HG02852 (cell line): ENCODE data around the gene KDM4C.

Experiments
- ATAC-seq: cut with Tn5 transposase; IDR thresholded peaks from one replicate; pipeline ENCODE4 v1.9.1; 2021; ENCODE audit warnings: mild to moderate bottlenecking, moderate library complexity; ENCODE audit not compliant: unreplicated experiment

KDM4C gene

DNA sequence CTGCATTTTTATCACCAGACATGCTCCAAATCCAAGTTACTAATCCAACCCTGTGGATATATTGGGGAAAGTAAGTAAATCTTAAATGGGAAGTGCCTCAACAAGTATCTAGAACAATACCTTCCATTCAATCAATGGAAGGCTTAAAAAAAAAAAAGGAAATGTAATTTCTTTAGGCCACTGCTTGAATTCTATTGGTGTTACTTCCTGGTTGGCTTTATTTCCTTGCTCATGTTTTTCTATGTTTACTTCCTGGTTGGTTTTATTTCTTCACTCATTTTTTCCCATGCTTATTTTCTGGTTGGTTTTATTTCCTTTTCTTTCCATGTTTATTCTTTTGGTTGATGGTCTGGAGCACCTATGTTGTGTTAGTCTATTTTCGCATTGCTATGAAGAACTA lies 363.9 kb downstream of the KDM4C start:
- no peak for ATAC-seq

DNA sequence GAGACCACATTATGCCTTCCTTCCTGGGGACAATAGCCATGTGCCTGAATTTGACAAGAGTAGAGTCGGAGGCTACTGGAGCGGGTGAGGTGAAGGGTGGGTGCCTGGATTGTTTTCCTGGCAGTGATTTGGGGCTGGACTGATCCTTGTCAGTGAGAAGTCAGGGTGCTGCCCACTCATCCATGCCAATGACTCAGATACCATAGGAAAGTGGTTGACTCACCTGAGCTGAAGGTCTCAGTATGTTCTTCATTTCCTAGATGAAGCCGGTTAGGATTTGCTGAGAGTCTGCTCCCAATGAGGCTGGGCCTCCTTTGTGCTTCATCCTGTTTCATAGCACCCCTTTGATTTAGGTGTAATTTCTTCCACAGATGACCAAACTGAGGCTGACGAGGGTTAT lies 366.0 kb downstream of the KDM4C start:
- ATAC-seq = no peak

DNA sequence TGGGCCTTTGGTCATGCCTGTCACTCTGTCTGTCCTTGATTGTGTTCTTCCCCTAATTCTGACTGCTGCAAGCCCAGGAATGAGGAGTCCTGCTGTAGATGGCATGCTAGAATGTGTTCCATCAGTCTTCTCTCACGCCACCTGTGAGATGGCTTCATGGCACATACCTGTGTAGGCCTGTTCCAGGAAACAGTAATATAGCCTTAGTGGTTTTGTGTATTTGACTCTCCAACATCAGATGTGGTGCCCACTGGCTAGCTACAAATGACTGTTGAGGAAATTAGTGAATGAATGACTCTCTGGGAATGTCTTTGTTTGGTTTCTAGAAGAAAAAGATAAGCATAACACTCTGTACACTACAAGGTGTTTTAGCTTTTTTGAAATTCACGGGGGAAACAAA lies 367.5 kb downstream of the KDM4C start:
- no peak for ATAC-seq

DNA sequence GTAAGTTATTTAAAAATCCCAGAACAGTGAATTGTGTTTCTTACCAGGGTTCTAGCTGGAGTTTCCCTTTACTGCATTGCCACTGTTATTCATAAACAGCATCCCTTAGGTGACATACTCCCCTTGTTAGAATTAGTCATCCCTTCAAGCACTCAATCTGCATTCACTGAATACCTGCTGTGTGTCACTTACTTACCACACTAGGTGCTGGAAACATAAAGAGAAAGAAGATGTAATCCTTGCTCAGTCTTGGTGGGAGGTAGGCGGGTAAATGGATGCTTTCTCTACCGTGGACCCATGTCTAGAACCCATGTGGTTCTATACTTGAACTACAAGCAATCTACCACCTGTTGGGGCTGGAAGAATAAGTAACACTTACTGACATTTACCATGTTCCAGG lies 371.6 kb downstream of the KDM4C start:
- no peak for ATAC-seq

DNA sequence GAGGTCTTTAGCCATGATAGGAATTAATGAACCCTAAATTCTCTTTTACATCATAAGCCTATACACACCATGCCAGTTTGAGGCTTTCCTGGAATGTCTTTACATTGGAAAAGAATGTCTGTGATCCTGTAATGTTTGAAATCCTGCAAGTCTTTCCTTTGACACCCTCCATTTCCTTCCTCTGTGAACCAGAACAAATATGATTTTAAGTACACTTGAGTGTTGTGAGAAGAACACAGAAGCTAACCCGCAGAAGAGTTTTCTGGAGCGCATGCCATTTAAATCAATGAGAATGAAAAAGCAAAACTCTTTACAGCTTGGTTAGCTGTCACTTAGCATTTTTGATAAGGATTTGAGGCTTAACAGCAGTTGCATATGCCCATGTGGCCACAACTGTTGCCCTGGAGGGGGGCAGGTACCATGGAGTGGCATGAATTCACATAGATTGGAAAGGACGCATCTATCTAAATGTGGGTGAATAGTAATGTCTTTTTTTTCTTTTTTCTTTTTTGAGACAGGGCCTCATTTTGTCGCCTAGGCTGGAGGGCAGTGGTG lies 372.6 kb downstream of the KDM4C start:
- ATAC-seq = no peak

DNA sequence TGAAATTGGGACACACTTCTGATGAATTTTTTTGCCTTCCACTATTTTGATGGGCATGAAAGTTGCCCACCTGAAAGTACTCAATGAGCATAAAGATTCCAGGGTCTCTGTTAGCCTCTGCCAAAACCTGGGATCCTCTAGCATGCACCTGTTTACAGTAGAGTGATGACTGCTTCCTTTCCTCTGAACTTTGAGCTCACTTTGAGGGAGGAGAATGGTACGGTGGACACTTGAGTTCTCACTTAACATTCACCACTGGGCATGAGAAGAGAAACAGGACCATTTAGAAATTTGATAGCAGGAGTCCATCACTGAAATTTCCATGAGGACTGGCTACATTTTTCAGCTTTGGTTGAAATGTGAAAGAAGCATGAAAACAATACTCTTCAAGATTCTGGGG lies 374.8 kb downstream of the KDM4C start:
- no peak for ATAC-seq

DNA sequence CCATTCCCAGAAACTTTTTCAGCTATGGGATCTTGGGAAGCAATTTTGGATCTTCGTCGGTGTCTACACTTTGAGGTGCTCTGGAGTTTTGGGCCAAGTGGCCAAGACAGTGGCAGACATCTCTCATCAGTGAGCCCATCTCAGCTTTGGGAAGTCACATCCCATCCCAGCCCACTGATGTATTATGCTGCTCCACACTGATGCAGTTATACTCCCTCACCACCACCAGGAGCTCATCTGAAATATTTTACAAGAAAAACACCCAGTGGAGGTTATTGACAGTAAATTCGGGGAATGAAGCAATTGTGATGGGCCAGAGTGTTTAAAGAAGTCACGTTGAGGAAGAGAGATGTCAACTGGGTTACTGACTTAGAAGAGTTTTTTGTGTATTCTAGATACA lies 378.0 kb downstream of the KDM4C start:
- no peak for ATAC-seq

DNA sequence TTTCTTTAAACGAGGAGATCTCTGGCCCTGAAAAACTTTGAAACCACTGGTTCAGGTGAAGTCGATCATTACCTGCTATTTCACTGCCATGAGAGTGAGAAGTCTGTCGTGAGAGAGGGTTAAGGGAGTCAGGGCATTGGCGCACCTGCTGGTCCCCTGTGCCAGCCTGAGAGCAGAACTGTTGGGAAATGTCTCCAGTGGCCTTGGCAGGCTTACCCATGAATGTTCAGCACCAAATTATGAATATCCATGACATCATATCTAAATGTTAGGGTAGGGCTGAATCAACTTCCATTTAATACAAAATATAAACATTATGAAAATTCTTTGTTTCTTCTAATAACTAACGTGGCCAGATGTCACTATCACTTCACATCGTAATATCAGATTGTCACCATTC lies 379.3 kb downstream of the KDM4C start:
- ATAC-seq = no peak

DNA sequence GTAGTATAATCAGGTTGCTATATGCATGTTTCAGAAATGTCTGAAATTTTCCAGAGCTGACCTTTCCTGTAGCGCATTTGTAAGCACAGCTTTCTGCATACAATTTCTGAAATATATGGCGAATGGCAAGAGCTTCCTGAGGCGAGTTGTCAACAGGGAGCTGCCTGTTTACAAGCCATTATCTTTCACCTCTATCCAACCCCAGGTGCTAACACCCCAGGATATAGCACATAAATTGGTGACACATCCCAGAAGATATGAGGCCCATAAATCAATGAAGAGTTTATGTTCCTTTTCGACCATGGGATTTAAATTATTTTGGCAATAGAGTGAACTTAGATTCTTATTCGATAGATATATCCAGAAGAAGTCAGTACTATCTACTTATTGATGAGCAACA lies 379.8 kb downstream of the KDM4C start:
- no peak for ATAC-seq

DNA sequence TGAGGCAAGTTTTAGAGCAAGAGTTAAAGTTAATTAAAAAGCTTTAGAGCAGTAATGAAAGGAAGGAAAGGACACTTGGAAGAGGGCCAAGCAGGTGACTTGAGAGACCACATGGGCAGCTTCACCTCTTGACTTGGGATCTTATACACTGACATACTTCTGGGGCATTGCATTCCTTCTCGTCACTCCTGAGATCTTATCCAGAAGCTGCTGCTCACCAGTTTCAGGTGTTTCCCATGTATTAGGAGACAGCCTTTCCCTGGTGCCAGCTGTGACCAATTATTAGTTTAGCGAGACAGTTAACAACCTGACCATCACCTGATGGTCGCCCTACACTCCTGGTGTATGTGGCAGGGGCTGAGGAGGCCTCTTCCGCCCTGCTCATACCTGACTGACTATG lies 382.1 kb downstream of the KDM4C start:
- no peak for ATAC-seq

DNA sequence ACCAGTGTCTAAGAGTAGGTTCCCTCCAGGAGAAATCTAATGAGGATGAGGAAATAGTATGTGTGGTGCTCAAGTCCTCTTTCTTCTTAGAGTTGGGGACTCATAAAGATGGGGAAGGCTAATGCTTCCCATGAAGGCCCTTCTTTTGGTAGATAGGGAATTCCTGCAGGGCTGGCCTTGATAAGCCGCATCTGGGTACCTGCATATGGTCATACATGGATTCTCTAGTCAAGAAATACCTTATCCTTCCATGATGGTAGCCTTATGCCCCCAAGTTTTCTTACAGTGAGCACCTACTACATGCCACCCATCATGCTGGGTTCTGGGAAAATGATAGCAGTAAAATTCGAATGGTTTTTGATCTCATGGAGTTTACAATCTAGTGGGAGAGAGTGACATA lies 382.6 kb downstream of the KDM4C start:
- ATAC-seq = no peak

DNA sequence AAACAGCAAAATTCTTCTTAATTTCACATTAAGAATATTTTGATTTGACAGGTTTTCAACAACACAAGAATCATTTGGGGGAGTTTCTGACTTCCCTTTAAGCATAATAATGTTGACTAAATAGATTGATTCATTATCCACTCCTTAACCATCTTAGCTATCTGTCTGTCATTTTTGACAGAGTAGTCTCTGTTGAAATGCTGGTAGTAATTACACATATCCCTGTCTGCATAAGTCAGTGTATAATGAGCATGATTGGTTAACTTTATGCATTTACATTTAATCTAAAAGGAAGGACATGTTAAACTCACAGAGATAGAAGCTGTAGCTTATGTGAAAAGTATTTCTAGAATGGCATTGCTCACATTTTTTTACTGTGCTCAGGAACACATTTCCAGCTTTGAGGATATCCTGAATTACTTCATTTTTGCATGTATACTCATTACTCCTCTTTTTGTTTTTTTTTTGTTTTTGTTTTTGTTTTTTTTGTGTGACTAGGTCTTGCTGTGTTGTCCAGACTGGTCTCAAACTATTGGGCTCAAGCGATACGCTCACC lies 385.9 kb downstream of the KDM4C start:
- no peak for ATAC-seq

DNA sequence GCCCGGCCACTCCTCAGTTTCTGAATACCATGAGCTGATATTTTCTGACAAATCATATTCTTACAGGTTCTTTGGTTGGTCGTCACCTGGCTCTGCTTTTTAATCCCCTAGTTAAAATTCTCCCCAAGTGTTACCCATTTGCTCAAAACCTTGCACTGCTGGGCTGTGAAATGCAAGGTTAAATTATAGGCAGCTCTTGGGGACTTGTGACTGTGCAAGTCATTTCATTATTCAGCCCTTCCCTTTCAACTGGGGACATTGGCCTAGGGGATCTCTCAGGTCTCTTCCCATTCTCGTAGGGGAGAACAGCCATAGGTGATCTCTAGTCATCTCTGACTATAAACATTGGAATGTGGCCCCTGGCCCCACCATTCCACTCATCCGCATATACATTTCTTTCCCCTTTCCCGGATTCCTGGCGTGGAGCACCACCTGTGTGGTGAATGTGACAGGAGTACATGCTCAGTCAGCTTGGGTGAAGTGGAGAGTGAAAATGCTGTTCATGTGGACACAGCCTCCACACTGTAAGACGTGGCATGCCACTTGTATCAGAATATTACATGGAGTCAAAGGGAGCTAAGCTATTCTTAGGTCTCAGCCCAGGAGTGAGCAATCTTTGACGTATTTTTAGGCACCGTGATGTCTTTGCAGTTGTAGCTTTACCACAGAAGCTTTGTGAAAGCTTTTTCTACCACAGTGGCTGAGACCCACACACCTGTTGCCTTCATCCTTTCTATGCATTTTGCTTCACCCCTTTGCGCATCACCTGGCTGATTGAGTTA lies 386.7 kb downstream of the KDM4C start:
- no peak for ATAC-seq

DNA sequence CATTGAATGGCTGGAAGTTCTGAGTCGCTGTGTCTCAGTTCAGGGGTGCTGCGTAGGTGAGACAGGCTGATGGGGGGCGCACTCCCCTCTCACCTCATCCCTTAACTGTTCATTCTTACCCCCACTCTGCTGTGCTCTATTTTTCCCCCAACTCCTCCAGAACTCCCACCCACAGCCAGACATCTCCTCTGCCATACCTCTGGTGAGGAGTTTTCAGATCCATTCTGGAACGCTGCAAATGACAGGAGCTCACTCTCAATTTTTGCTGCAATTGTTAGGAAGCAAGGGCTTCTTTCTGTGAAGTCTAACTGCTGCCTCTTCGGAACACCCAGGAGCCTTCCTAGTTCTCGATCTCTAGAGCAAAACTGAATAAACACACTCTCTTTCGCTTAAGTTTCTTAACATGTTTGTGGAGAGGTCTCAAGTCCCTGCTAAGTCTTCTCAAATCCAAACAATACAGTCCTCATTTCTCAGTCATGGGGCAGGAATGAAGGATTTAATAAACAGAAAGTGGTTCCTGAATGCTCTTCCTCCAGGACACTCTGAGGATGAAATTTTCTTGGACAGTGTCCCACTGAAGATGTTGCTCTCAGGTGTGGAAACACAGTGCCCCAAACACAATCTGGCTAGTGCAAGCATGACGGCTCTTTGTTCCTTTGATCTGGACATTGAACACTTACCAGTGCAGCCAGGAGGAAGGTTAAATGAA lies 387.7 kb downstream of the KDM4C start:
- ATAC-seq = no peak

DNA sequence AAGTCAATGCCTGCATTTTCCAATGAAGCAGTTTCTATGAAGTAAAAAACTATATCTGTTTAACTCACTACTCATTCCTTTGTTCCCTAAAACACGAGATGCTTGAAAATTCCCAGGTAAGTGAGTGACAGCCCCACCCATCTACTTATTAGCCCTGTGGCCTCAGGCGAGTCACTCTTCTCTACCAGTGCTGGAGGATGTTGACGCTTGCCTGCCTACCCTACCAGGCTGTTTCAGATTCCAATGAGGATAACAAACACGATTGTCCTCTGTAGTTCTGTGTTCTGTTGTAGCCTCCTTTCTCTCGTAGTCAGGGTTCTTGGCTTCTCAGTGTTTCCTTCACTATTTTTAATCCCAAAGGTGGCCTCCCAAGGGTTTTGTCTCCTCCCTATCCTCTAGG lies 388.8 kb downstream of the KDM4C start:
- ATAC-seq = no peak

DNA sequence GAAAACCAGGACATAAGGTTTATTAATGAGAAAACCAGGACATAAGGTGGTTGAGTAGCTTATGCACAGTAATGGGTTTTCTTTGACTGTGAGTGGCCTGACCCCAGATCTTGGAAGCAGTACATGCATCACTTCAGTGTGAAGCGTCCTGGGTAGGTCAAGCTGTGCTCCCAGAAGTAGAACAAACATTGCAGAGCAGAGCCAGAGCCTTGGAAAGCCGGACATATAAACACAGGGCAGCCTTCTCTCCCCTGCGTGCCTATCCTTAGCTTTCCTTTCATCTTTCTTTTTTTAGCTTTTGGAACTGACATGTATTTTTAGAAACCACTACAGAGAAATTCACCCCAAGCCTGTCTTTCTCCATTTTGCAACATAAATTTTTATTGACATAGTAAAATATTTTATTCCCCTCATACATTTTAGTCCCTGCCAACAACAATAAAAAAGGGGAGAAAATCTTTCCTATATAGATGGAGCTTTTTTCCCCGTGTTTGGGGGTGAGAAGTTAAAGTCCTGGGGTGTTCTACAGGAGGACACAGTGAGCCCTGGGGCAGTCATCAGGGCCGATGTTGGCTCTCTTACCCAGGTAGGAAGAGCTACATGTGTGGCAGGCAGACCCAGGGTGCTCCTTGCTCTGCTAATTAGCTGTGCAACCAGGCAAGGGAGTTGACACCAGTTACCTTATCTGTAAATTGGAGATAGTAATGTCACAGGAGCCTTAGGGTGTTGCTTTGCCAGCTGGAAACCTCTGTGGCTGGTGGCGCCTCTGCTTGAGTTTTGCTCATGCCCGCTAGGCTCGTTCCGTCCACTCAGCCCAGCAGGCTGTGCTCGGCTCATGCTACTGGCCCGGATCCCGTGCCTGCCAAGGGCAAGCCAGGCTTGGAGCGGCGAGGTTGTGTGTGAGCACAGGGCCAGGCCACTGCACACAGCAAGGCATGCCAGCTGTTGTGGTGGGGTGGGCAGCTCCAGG lies 389.6 kb downstream of the KDM4C start:
- ATAC-seq = no peak

DNA sequence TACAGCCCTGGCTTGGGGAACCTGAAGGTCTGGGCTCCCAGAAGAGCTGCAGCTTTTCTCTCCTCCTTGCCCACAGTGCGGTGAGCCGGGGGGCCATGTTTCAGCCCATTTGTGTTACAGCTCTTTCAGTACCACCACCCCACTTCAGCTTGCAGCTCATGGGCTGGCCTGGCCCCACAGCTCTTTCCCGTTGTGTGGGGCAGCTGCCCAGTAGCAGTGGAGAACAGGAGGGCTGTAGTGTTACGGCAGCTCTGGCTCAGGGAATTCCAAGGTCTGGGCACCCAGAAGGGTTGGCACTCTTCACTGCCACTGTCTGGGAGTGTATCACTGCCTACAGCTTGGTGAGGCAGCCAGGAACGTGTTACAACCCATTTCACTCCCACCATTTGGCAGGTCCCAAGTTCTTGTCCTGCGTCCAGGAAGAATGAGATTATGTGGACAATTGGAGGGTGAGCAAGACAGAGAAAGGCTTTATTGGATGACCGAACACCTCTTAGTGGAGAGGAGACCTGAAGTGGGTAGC lies 390.5 kb downstream of the KDM4C start:
- no peak for ATAC-seq

DNA sequence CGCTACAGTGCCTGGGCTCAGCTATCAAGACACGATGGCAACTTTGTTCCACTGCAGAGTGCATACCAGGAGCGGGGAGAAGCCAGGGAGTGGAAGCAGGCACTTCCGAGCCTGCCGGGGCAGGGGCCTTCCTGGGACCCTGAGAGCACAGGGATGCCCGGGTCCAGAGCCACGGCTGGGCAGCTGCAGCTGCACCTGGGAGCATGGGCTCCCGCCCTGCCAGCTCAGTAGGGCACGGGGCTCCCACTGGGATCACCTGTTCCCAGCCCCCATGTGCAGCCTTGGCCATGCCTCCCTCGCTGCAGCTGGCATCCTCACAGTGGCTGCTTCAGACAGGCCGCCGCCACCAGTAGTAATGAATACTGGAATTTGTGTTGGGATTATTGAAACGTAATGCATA lies 391.5 kb downstream of the KDM4C start:
- ATAC-seq = no peak

DNA sequence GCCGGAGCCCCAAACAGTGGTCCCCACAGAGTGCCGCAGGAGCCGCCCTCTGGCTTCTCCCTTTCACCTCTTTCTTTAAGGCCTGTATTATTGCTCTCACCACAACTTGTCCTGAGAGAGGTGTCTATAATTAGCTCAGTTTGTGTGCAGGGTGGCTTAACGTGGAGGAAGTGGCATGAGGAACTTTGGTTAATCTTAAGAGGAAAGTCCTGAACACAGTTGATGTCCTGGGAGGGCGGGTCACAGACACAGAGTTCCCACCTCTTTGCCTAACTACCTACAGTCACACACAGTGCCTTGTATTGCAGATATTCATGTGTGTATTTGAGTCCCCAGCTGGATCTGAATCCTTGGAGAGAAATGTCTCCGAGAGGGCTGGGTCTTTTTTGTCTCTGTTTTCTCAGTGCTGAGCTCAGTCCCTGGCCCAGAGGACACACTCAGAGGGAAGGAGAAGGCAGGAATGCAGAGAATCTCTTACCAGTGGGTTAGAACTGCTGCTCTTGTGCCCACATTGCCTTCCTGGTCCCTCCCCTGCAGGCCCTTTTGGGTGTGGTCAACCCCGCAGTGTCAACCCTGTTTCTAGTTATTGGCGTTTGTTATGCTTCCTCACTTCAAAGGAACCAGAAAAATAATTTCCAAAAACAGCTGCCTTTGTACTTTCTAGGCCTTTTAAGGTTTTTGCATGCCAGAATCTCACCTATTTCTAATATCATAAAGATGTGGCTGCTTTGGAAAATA lies 392.5 kb downstream of the KDM4C start:
- ATAC-seq = no peak

DNA sequence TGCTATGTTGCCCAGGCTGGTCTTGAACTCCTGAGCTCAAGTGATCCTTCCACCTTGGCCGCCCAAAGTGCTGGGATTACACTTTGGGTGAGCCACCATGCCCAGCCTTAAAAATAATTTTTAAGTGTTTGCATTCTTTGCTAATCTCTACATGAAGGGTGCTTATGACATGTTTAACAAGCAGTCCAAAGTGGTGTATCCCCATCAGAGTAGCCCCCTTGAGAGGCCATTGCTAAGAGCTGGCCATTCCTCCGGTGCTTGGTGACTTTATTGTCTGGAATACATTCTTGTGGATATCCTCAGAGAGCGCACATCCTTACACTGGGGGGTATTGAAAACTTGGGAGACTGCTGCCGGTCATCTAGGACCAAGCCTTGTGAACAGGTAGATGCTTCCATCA lies 395.4 kb downstream of the KDM4C start:
- no peak for ATAC-seq
